ENCODE results near the gene TOB2.
"Not testable (repeated sequence)": the region's sequence is repeated elsewhere in the genome, so short reads cannot be mapped to it uniquely, and the experiment has no call there.

Gene TOB2

DNA sequence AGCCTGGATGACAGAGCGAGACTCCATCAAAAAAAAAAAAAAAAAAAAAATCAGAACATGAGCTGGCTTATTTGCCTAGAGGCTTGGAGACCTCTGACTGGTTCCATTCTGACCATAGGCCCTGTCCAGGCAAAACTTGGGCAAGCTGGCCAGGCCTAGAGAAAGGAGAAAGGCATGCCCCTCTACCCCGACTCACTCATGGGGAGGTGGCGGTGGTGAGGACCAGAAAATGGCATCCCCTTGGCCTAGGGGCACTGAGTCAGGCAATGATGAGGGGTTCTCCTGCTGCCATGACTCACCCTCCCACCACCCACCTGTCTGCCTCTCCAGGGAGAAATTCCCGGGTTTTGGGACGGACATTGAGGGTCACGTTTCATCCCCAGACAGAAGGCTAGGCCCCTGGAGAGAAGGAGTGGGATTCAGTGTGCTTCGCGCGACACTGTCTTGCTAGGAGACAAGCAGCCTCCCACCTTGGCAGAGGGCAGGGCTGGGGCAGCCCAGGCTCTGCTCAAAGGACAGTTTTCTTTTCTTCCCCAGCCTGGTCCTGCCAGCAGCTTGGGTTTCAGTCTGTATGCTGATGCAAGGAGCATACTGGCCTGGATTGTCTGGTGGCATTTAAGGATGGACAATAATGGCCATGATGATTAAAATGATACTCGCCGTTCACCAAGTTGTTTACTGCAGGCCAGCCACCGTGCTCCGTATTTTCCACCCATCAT lies 17.2 kb downstream of the TOB2 start:
- DNase-seq: no peak

DNA sequence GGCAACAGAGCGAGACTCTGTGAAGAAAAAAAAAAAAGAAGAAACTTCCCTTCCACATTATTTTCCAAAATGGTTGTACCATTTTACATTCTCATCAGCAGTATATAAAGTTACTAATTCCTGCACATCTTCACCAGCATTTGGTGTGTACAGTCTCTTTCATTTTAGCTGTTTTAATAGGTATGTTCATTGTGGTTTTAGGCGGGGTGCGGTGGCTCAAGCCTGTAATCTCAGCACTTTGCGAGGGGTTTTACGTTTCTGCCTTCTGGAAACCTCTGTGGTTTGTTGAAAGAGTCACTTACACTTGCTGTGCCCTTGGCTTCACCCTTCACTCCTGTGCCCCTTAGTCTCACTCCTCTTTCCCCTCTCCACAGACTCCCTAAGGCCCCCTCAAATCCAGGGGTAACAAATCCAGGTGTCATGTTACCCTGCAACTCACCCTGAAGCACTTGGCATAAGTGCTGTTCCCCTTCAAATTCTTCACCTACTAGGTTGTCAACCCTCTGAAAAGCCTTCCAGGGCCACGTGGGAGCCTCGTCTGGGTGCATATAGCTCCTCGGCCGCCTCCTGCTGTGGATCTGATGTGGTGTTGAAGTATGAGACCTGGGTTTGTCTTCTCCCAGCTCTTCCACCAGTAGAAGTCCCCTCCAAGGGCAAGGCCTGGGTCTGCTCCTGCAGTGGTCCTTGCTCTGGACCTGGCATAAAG lies 20.8 kb downstream of the TOB2 start:
- peak in 2 of 5 experiments; percentile 20 to 90 for DNase-seq

DNA sequence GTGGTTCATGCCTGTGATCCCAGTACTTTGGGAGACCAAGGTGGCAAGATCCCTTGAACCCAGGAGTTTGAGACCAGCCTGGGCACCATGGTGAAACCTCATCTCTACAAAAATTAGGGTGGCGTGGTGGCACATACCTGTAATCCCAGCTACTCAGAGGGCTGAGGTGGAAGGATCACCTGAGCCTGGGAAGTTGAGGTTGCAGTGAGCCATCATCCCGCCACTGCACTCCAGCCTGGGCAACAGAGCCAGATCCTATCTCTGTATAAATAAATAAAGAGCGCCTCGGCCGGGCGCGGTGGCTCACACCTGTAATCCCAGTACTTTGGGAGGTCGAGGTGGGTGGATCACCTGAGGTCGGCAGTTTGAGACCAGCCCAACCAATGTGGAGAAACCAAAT lies 27.9 kb downstream of the TOB2 start:
- no peak for DNase-seq

DNA sequence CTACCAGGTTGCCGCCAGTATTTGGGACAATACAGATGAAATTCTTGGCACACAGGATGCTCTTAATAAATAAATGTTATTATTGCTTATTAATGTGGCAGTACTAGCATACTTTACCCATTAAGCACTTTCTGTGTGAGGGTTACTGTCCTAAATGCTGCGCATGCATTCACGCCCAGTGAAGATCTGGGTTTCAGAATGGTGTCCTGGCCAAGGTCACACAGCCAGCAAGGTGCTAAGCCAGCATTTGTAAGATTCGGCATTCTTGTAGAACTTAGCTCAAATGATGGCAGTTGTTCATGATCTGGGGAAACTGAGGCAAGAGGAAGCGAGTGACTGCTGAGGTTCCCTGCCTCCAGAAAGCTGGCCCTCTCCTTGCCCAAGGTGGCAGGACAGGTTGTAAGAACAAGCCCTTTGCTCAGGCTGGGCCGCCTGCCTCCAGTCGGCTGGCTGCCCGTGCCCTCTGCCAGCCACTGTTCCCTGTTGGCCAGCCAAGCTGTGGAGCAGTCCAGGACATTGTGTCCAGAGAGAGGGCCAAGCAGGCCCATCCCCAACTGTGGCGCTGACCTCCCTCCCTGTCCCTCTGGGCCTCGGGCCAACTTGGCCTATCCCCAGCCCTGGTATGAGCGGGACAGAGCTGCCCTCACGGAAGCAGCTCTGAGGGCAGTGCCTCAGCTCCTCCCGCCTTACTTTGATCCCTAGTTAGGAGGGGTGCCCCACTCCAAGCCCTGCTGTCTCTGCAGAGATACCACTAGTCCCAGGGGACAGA lies 28.8 kb downstream of the TOB2 start:
- DNase-seq: no peak

DNA sequence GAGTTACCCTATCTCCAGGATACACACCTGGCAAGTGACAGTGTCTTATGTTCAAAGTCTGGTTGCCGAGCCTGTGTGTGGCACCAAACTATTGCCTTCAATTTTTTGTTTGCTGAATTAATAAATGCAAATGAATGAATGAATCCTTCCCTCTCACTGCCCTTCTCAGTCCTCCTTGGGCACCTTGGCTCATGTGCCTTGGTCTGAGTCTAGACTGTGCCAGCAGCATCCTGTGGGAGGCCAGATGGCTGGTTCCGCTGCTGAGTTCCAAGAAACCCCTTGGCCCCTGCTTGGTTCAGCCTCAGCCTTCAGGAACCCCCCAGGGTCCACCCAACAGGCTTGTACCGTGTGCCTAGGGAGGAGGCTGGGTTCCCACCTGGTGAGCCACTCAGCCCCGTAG lies 31.0 kb downstream of the TOB2 start:
- DNase-seq: no peak

DNA sequence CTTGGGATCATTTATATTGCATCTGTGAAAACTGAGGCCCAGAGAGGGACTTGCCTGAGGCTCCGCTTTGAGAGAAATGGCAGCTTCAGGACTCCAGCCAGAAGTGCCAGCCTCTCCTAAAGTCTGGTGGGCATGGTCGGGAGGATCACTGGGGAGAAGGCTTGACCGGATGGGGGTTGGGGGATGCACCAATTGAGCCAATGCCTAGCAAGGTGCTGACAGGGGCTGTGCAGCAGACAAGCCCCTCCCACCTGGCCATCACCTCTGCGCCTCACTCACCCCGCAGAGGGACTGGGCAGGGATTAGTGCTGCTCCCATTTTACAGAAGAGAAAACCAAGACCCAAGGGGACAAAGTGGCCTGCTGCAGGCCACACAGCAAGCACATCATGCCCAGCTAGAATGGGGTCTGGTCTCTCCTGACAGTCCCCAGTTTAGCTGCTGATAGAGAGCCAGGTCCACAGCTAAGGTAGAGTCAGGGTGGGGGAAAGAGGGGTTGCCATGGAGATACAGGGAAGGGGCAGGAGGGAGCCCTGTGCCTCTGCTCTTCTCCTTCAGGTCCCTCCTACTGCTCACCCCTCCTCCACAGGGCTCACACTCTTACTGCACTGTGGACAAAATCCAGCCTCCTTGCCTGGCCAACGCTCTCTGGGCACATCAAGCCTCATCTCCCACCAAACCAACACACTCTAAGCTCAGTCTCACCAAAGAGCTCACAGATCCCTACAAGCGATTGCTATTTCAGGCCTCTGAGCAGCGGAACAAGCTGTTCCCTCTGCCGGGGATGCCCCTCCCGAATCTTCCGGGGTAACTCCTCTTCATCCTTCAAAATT lies 35.4 kb downstream of the TOB2 start:
- DNase-seq: peak in 1 of 5 experiments; percentile 20

DNA sequence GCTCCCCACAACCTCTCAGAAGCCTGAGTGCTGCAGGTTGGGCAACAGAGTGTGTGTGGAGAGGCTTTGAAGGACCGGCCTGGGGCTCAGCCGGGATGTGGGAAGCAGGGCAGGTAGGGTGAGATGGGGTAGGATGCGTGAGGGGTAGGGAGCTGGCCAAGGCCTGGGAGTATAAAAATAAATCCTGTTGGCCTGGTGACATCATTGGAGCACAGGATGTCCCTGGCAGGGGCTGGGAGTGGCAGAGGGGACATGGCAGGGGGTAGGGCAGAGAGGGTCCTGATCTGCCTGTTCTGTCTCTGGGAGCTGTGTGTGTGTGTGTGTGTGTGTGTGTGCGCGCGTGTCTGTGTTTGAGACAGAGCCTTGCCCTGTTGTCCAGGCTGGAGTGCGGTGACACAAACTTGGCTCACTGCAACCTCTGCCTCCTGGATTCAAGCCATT lies 36.3 kb downstream of the TOB2 start:
- no peak for DNase-seq

DNA sequence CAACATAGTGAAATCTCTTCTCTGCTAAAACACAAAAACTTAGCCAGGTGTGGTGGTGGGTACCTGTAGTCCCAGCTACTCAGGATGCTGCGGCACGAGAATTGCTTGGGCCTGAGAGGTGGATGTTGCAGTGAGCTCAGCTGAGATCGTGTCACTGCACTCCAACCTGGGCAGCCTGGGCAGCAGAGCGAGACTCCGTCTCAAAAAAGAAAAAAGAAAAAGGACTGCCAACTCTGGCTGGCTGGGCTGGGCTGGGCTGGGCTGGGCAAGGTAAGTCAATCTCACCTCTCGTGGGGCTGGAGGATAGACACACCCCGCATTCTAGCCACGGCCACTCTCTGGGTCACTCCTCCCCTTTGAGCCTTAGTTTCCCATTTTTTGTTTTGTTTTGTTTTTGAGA lies 37.9 kb downstream of the TOB2 start:
- DNase-seq: no peak

DNA sequence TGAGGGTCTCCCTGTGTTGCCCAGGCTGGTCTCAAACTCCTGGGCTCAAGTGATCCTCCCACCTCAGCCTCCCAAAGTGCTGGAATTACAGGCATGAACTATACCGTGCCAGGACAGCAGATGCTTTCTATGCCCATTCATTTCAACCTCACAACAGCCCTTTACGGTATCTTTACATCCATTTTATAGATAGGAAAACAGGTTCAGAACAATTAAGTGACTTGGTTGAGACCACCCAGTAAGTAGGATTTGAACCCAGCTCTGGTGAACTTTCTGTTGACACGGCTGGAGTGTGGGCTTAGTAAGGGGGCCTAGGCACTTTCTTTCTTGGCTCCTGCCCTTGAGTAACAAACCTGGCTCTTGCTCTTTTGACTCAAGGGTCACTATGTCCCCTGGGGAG lies 39.2 kb downstream of the TOB2 start:
- DNase-seq: no peak

DNA sequence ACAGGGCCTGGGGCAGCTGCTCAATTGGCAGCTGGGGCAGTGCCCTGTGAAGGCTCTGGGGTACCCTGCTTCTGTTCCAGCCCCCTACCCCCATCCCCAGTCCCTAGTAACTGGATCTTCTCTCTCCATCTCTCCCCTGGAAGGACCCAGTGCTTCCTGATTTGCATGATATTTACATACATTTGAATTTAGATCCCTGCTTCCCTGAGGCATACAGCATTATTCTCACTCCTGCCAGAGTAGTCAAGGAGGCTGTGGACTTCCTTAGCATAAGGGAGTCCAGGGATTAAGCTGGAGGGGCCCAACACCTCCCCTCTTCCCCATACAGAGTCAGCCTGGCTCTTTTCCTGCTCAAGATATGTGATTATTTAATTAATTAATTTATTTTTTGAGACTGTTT lies 40.2 kb downstream of the TOB2 start:
- no peak for DNase-seq

DNA sequence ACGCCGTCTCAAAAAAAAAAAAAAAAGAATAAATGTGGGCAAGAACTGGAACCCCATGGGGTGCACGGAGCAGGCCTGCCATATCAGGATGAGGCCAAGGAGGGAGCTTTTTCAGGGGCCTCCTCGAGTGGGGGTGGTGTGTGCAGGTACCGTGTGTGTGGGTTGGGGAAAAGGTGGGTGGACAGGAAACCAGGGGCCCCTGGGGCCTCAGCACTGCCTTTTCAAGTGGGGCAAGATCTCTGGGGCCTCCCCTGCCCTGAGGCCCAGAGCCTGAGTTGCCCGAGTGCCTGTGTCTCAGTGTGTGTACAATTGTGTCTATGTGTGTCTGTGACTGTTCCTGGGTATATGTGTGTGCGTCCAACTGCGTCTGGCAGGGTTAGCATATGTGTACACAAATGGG lies 41.0 kb downstream of the TOB2 start:
- peak in 1 of 5 experiments; percentile 22 for DNase-seq

DNA sequence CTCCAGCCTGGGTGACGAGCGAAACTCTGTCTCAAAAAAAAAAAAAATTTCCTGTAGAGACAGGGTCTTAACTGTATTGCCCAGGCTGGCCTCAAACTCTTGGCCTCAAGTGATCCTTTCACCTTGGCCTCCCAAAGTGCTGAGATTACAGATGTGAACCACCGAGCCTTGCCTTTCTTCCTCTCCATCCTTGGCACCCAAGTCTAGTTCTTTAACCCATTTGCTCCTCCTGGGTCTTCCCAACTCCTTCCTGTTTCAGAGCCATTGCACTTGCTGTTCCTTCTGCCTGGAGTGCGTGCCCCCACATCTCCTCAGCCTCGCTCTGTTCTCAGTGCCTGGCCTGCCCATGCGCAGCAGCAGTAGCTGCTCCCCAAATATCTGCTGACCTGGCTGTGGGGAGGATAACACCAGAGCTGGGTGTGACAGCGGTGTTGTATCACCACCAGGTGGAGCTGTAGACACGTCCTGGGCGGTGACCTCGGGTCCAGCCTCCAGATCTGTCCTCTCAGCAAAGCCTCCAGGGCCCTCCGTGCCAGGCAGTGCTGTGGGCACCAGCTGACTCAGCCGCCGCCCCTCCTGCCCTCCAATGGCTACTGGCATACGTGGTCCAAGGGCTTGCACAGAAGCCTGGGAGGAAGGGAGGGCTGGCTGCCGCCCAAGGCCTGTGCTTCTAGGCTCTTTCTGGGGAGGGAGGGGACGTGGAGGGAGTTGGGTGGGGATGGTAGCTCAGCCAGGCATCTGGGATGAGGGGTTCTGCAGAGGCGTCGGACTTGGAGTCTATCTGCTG lies 42.9 kb downstream of the TOB2 start:
- DNase-seq: peak; percentile 50 to 91 (median 70)

DNA sequence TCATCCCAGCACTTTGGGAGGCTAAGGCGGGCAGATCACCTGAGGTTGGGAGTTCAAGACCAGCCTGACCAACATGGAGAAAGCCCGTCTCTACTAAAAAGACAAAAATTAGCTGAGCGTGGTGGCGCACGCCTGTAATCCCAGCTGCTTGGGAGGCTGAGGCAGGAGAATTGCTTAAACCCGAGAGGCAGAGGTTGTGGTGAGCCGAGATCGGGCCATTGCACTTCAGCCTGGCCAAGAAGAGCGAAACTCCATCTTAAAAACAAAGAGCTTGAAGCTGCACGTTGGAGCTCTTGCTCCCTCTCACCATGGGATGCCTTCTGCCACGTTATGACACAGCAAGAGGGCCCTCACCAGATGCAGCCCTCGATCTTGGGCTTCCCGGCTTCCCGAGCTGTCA lies 43.8 kb downstream of the TOB2 start:
- not testable (repeated sequence) for DNase-seq

DNA sequence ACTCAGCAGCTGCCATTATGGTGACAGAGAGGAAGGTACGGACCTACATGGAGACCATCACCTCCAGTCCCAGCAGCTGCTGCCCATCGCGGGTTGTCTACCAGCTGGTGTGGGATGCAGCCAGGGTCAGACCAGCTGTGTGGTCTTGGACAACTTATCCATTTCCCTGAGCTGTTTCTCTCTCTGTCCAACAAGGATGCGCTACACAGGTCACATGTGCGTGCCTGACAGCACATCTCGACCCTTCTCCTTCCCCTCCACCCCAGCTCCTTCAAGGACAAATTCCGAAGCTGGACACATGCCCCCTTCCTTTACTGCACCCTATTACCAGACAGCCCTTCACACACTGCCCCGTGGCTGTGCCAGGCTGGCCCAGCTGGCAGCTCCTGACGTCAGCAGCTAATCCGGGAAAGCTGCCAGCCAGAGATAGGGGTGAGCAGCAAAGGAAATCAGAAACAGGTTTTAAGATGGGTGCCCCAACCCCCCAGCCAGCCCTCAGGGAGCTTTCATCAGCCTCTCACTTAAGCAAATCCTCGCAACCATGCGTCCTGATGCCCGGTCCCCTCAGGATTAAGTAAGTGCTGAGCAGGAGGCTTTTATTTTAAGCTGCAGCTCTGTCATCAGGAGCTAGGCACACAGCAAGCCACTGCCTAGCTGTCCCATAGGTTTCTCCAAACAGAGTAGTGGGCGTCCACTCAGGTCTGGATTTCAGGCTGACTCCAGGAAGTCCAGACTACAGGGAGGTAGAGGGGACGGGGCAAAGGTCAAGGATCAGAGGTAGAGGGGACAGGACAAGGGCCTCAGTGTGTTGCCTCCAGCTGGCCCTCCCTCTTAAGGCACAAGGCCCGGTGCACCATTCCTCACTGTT lies 44.6 kb downstream of the TOB2 start:
- DNase-seq: no peak

DNA sequence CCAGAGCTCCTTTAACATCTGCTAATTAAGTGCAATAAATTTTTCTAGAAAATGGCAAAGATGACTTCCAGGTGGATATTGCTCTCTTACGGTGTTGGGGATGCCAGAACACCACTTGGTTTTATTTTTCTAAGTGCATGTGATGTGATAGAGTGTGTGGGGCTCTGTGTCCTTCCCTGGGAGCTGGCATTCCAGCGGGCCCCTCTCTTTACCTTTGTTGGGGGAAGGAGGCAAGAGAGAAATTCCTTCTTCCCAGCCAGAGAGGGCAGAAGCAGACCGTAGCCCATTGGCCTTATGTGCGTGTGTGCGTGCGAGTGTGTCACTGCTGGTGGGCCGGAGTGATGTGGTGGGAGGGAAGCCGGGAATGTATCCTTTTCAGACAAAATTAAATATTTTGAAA lies 47.7 kb downstream of the TOB2 start:
- no peak for DNase-seq

DNA sequence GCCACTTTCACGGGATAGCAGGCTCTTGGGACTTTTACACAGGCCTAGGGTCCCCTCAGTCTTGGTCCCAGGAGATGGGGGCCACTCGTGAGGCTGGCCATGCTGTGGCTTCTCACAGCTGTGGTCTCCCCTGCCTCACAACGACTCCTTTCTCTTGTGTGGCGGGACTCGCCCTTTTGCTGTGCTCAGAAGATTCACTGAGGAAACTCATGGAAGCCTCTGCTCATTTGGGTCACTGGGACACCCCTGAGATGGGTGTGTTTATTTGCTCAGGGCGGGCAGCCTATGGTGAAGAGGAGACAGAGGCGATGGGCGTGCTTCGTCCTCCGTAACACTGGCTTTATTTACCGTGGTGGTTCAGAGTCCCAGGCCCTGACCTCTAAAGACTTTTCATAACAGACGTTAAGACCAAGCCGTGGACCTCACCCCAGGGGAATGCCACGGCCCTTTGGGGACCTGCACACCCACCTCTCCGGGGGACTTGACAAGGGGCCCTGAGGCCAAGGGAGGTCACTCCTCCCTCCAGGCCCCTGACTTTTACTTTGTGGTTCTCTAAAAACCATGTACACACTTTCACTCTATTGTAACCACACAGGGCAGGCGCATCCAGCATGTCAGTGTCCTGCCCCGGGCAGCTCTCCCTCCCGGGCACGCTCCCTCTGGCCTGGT lies 49.3 kb downstream of the TOB2 start:
- no peak for DNase-seq

DNA sequence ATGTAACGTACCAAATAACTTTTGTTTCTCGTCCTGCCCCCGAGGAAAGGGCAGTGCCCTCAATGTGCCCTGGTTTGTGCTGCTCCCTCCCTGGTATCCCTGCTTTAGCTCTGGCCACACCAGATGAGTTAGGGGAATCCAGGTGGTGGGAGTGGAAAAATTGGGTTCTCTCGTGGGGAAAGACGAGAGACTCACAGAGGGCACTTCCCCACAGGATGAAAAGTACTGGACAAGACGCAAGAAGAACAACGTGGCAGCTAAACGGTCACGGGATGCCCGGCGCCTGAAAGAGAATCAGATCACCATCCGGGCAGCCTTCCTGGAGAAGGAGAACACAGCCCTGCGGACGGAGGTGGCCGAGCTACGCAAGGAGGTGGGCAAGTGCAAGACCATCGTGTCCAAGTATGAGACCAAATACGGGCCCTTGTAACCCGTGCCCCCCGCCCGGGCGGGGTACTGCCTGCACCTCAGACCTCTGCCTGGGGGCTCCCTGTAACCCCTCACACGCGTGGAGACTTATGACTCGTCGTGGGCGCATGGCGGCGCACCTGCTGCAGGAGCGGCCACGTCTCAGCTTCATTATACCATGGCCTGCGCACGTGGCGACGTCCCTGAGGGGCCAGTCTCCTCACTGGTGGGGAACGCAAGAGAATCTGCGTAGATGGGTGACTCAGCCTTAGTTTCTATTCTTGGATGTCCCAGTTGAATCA lies 50.9 kb downstream of the TOB2 start:
- no peak for DNase-seq

DNA sequence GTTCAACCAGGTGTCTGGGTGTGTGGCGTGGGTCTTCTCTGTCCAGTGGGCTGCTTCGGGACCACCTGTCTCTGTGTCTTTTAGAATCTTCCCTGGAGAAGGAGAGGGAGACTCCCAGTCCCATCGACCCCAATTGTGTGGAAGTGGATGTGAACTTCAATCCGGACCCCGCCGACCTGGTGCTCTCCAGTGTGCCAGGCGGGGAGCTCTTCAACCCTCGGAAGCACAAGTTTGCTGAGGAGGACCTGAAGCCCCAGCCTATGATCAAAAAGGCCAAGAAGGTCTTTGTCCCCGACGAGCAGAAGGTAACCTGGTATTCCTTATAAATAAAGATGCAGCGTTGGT lies 52.6 kb downstream of the TOB2 start:
- no peak for DNase-seq

DNA sequence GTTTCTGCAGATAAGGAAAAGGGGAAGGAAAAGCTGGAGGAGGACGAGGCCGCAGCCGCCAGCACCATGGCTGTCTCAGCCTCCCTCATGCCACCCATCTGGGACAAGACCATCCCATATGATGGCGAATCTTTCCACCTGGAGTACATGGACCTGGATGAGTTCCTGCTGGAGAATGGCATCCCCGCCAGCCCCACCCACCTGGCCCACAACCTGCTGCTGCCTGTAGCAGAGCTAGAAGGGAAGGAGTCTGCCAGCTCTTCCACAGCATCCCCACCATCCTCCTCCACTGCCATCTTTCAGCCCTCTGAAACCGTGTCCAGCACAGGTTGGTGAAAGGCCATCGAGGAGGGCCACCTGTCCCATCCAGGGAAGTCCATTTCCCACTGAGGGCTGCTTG lies 59.3 kb downstream of the TOB2 start:
- DNase-seq: no peak

DNA sequence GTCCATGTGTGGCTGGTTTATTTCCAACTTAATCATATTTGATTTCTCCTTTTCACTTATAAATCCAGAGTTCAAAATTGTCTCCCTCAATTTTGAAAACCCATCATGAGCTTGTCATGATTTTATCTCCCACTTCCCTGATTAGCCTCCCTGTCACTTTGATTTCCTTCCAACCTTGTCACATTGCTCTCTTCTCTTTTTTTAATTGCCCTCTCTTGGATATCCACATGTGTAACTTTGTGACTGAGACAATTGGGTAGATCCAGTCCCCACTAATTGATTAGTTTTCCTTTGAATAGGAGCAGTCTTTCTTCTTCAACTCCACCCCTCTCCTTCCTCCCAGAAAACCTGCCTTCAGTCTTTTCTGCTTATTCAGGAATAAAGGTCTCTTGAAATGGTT lies 62.5 kb downstream of the TOB2 start:
- DNase-seq: no peak

All from T-helper 2 cell (primary cell).